Stimulated activated CD8-positive, alpha-beta memory T cell treated with anti-CD3 and anti-CD28 coated beads, Interleukin-12 subunit alpha, Interleukin-12 subunit beta, amount 100 ng/mL, for 24 hours (primary cell): Measurements from ENCODE around the gene FLG.
"Not testable (repeated sequence)": the region's sequence is repeated elsewhere in the genome, so short reads cannot be mapped to it uniquely, and the experiment has no call there.

Experiments
- DNase-seq: peaks from one replicate; pipeline ENCODE4 v3.0.0-alpha.2; 2020; ENCODE audit errors: extremely low read depth

The FLG gene

DNA sequence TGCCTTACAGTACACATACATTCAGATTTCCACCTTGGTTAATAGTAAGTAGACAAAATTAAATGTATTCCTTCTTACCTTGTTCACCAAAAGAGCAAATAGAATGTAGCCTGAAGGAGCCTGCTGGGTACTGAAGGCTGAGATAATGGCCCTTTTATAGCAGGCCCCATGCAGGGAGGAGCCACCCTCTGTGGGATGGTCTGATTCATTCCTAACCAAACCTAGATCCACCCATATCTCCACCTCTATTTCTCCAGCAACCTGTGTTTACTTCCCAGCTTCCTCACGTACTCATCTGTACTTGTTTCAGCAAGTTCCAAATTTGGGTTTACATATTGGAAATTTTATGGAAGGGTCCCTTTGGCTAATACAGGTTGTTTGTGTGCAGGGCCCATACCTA lies at the start of gene FLG:
TSS of gene FLG (minus strand) at position 129 of the 400 bp plus-strand sequence. CDS start 9,783 bp downstream, outside the sequence.
- DNase-seq: no peak

DNA sequence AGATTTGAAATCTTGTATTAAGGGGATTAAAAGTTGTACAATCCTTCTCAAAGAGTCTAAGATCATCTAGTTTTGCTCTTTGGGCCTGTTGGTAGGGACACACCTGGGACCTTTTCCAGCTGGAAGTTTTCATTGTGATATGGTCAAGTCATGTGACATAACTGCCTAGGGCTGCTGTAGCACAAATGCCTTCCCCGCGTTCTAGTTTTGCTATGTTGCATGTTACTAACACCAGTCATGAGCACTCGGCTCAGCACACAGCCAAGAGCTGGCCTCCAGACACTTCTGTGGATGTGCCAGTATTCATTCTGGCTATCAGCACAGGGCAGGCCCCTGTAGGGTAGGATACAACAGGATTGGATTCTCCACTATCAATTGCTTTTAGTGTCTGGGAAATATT lies 49.4 kb upstream of the FLG start:
- DNase-seq: no peak

DNA sequence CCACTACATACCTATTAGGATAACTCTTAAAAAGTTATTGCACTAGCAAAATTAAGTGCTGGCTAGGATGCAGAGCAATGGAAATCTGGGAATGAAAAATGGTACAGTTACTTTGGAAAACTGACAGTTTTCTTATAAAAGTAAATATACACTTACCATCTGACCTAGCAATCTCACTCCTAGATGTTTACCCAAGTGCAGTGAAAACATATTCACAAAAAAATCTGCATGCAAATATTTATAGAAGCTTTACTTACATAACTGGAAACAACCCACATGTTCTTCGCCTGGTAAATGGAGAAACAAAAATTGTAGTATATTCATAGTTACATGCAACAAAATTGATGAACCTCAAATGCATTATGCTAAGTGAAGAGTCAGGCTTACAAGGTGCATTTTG lies 47.6 kb upstream of the FLG start:
- DNase-seq: no peak

DNA sequence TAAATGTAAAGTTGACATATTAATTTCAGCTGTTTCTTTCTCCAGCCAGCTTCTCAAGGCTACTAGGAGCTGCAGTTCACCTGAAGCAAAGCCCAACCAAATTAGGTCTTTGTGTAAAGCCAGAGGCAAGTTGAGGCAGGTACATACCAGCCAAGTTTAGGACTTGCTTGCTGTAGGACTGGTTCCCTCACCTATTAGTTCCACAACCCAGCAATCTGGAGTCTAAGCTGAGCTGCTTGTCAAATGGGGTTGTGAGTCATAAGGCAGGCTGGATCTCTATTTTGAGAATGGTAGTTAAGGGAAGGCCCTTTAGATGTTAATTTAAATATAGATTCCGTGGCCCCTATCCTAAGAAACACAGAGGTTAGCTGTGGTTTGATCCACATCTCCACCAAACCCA lies 42.4 kb upstream of the FLG start:
- no peak for DNase-seq

DNA sequence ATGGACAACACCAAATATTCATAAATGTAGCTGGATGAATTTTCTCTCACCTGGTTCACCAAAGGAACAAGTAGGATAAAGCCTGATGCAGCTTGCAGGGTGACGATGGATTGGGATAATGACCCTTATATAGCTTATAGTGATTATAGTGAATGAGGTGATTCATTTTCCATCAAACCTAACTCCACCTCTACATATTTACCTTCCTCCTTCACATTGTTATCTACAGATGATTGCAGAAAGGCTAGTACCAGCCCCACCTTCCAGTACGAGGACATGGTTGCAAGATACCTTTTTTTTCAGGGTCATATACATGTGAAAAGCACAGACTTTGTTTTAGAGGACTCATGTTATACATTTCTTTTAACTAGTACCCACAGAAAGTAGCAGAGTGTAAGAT lies 34.9 kb upstream of the FLG start, which contains the start of gene FLG2:
TSS of gene FLG2 (minus strand) at position 101 of the 400 bp plus-strand sequence. CDS start 1,122 bp downstream, outside the sequence.
- DNase-seq: no peak

DNA sequence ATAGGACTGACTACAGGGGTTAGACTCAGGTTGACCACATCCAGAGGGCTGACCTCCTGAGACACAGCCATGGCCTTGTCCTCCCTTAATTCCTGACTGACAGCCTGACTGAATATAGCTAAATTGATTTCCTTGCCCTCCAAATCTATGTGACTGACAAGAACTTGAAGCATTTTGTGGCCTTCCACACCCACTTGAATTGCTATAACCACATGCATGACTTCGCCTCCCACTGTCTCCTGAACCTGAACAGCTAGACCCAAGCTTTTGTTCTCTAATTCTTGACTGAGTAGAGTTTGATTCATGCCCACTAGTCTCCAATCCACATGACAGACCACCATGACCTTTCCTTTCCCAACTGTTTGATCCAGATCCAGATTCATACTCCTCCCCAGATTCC lies 31.7 kb upstream of the FLG start:
- DNase-seq: no peak

DNA sequence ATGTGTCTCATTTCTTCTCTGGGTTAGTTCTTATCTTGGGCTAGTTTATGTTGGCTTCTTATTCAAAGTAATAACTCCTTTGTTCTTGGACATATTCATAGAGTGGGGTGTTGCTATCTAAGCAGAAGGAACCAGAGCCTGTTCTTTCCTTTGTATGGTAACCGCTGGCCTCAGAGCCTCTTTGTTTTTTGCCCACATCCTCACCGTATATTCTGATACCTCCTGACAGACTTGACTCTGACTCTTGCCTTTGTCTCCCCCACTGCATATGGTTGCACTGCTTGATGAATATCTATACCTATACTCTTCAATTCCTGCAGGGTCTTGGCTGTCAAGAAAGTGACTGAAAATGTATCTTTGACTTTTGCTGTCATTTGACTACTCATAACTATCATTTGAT lies 24.6 kb upstream of the FLG start:
- DNase-seq: no peak

DNA sequence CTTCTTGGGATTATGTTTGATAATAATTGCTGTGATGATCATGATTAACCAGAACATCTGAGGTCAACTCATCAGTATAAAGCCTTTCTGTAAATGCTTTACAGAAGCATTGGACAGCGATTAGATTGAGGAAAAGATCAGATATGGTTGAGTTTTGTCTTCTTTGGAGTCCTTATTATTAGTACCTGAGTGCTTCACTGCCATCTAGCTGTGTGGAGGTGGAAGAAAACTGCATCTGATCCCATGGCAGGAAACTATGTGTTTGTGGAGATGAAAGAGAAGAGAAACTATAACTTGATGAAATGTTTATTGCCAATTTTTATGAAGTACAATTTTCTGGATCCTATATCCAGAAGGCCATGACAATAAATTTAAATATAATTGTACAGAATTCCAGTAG lies 23.4 kb upstream of the FLG start:
- no peak for DNase-seq

DNA sequence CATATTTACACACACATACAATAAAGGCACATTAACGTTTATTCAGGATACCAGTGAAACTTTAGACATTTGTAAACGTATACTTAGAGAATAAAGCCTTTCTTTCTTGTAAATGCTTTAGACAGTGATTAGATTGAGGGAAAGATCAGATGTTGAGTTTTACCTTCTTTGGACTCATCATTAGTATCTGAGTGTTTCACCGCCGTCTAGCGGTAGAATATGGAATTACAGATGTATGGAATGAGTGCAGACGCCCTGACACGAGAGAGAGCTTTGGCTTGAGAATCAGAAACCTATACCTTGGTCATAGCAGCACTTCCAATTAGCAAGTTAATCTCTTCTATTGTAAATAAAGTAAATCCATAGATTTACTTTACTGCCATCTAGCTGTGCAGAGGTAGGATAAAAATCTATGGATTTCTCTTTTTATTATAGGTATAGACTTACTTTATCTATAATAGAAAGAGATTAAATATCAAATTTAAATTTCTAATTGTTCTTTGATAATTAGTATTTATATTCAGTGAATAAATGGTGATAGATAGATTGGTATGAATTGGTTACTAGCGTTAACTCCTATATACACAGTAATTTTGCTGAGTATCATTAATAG lies 22.2 kb upstream of the FLG start:
- DNase-seq: no peak

DNA sequence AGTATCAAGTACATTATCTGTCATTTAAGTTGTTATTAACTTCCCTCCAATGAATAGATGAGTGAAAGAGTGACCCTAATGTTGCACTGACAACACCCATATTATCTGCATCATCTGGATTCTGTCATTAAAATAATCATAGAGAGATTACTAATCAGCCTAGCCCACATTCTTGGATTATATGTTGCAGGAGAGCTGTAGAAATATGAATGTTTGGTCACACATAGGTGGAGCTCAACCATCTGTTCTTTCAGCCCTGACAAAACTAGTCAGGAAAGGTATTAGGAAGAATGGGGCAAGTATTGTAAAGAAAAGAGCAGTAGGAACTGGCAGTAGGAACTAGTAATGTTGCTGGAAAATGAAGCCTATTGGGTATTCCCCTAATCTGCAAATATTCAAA lies 19.4 kb upstream of the FLG start:
- DNase-seq: no peak

DNA sequence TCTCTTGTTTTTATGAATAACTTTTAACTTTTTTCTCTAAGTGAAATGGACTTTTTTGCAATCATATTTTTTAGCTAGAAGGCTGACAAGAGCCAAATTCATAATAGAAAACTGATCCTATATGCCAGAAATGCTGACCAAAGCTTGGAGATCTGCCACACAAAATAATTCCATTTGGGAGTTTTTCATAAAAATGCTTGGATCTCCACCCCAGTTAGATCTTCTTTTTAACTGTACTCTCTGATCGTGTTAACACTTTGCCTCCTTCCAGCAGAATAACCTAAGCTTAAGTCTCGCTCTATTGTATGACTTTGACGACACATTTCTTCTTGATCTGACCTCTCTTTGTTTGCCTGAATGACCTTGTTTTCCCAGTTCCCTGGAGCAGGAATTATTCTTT lies 18.0 kb upstream of the FLG start:
- no peak for DNase-seq

DNA sequence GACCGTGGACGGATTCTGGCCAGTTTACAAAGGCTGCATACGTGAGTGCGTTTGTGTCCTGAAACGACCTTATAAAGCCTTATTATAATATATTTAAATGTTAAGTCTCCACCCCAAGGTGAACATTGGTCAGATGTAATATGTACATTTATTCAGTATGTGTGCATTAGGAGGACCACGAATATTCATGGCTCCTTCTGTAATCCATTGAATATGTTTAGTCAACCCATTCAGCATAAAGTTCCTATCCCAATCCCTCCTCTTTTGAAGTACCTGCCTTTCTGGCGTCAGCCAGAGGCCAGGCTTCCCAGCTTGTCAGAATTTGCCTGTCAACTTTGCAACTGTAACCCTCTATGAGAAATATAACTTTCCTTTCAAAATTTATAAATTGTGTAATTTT lies 10.4 kb upstream of the FLG start:
- DNase-seq: no peak

DNA sequence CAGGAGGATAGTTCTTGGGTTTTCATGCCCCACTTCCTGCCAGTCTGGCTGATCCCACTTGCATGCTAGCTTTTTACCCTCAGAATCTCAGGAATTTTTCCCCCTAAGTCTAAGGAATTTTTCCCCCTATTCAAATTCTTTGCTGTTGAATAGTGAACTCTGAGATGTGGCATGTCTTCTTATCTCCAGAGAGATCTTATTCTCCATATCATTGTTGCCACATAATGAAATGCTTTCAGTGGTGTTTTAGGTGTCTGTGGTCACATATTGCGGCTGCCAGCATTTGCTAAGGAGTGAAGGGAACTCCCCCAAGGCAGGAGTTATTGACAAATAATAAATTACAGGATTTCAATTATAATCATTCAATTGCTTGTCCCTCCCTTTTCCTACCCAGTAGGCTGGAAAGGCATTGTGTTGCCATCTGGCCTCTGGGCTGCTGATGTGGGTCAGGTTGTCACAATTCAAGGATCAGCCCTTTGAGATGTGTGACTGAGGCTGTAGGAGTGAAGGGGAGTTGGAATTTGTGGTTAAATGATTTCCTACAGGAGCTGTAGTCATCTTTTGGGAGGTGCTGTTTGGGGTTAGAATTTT lies 3.9 kb upstream of the FLG start:
- no peak for DNase-seq

DNA sequence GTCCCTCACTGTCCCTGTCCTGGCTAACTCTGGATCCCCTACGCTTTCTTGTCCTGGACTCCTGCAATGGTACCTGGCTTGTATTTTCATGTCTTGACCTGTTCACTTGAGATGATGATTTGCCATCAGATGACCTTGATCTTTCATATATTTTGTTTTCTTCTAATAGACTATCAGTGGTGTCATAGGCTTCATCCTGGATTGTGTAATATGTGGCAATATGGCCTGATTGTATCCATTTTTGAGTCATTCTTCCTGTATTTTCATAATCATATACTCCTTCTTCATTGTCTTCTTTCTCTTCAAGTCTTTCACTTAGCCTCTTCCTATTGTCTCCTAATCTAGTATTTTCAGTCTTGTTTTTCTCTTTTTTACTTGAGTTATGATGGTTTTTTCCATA lies 11.1 kb downstream of the FLG start:
- no peak for DNase-seq

DNA sequence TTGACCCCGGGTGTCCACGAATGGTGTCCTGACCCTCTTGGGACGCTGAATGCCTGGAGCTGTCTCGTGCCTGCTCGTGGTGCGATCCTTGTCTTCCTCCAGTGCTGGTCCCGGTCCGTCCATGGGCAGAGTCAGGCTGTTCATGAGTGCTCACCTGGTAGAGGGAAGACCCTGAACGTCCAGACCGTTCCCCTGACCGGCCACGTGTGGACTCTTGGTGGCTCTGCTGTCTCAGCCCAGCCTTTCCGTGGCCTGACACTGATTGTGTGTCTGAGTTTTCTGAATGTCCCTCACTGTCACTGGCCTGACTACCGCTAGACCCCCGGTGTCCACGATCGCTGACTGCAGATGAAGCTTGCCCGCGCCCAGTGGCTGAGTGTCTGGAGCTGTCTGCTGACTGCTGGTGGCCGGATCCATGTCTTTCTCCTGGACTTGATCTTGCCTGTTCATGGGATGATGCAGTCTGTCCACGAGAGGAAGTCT lies 11.7 kb downstream of the FLG start:
- no peak for DNase-seq

DNA sequence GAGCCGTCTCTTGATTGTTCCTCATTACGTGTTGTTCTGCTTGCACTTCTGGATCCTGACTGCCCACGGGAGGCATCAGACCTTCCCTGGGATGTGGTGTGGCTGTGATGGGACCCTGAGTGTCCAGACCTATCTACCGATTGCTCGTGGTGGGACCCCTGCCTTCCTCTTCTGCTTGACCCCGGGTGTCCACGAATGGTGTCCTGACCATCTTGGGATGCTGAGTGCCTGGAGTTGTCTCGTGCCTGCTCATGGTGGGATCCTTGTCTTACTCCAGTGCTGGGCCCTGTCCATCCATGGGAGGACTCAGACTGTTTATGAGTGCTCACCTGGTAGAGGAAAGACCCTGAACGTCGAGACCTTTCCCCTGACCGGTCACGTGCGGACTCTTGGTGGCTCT lies 12.9 kb downstream of the FLG start:
- not testable (repeated sequence) for DNase-seq

DNA sequence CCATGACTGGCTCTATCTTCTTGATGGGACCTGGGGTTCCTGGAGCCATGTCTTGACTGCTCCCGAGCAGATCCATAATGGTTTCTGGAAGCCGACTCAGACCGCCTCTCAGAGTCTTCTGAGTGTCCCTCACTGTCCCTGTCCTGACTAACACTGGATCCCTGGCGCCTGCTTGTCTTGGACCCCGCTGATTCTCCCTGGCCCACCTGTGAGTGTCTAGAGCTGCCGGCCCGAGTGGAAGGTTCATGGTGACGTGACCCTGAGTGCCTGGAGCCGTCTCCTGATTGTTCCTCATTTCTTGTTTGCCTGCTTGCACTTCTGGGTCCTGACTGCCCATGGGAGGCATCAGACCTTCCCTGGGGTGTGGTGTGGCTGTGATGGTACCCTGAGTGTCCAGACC lies 15.1 kb downstream of the FLG start:
- no peak for DNase-seq

DNA sequence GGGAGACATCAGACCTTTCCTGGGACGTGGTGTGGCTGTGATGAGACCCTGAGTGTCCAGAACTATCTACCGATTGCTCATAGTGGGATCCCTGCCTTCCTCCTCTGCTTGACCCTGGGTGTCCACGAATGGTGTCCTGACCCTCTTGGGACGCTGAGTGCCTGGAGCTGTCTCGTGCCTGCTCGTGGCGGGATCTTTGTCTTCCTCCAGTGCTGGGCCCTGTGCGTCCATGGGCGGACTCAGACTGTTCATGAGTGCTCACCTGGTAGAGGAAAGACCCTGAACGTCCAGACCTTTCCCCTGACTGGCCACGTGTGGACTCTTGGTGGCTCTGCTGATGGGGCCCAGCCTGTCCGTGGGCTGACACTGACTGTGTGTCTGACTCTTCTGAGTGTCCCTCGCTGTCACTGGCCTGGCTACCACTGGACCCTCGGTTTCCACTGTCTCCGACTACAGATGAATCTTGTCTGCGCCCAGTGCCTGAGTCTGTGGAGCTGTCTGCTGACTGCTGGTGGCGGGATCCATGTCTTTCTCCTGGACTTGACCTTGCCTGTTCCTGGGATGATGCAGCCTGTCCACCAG lies 15.6 kb downstream of the FLG start:
- not testable (repeated sequence) for DNase-seq

DNA sequence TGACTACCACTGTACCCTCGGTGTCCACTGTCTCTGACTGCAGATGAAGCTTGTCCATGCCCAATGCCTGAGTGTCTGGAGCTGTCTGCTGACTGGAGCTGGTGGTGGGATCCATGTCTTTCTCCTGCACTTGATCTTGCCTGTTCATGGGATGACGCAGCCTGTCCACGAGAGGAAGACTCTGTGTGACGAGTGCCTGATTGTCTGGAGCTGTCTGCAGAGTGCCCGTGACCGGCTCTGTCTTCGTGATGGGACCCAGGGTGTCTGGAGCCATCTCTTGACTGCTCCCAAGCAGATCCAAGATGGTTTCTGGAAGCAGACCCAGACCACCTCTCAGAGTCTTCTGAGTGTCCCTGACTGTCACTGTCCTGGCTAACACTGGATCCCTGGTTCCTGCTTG lies 16.3 kb downstream of the FLG start:
- DNase-seq: not testable (repeated sequence)

DNA sequence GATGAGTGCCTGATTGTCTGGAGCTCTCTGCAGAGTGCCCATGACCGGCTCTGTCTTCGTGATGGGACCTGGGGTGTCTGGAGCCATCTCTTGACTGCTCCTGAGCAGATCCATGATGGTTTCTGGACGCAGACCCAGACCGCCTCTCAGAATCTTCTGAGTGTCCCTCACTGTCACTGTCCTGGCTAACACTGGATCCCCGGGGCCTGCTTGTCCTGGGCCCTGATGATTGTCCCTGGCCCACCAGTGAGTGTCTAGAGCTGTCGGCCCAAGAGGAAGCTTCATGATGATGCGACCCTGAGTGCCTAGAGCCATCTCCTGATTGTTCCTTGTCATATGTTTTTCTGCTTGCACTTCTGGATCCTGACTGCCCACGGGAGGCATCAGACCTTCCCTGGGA lies 17.1 kb downstream of the FLG start:
- not testable (repeated sequence) for DNase-seq

DNA sequence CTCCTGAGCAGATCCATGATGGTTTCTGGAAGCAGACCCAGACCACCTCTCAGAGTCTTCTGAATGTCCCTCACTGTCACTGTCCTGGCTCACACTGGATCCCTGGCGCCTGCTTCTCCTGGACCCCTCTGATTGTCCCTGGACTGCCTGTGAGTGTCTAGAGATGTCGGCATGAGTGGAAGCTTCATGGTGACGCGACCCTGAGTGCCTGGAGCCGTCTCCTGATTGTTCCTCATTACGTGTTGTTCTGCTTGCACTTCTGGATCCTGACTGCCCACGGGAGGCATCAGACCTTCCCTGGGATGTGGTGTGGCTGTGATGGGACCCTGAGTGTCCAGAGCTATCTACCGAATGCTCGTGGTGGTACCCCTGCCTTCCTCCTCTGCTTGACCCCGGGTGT lies 18.9 kb downstream of the FLG start:
- not testable (repeated sequence) for DNase-seq

DNA sequence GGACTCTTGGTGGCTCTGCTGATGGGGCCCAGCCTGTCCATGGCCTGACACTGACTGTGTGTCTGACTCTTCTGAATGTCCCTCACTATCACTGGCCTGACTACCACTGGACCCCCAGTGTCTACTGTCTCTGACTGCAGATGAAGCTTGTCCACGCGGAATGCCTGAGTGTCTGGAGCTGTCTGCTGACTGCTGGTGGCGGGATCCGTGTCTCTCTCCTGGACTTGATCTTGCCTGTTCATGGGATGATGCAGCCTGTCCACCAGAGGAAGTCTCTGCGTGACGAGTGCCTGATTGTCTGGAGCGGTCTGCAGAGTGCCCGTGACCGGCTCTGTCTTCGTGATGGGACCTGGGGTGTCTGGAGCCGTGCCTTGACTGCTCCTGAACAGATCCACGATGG lies 20.3 kb downstream of the FLG start:
- DNase-seq: not testable (repeated sequence)

DNA sequence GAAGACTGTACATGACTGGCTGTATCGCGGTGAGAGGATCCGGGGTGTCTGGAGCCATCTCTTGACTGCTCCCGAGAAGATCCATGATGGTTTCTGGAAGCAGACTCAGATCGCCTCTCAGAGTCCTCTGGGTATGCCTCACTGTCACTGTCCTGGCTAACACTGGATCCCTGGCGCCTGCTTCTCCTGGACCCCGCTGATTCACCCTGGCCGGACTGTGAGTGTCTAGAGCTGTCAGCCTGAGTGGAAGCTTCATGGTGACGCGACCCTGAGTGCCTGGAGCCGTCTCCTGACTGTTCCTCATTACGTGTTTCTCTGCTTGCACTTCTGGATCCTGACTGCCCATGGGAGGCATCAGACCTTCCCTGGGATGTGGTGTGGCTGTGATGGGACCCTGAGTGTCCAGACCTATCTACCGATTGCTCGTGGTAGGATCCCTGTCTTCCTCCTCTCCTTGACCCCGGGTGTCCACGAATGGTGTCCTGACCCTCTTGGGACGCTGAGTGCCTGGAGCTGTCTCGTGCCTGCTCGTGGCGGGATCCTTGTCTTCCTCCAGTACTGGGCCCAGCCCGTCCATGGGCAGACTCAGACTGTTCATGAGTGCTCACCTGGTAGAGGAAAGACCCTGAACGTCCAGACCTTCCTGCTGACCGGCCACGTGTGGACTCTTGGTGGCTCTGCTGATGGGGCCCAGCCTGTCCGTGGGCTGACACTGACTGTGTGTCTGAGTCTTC lies 21.7 kb downstream of the FLG start:
- DNase-seq: not testable (repeated sequence)
